Esophagus muscularis mucosa (tissue), 3 donors: ENCODE measurements around the gene SORCS2.

ENCODE experiments used
- CTCF ChIP-seq, 3 experiments: fragments of 200-600 bp in 2 of 3; fragments of 450-650 bp in 1 of 3; sonication (generic) in 2 of 3; IDR thresholded peaks; one replicate each; pipeline ENCODE4 v1.5.1; 2017 to 2019; ENCODE audit warnings: antibody characterized with exemption in 3 of 3, mild to moderate bottlenecking in 2 of 3, moderate library complexity in 1 of 3
- POLR2A ChIP-seq: fragments of 450-650 bp; IDR thresholded peaks from one replicate; pipeline ENCODE4 v1.6.1; 2017; ENCODE audit warnings: antibody characterized with exemption, moderate library complexity, mild to moderate bottlenecking, low read depth
- POLR2AphosphoS5 ChIP-seq, 2 donors: sonication (generic); formaldehyde crosslinking; IDR thresholded peaks; one replicate each; pipeline ENCODE4 v1.6.1; 2017; ENCODE audit warnings: antibody characterized with exemption in 2 of 2

GRCh38 chr4:7771056-7771455, 578.7 kb downstream of the SORCS2 start:
- TF ChIP-seq CTCF (IDR thresholded peaks at IDR 0.05) (no peak), POLR2A (no peak), POLR2AphosphoS5 (IDR thresholded peaks at IDR 0.05) (no peak)
